Liver (tissue), 9 donors: ENCODE measurements around the gene XPNPEP1. TPM values are rescaled to one million over a fixed set of nuclear protein-coding genes. Genes with fewer than 3 reads are reported as not detected.

ENCODE experiments used
- DNase-seq: peaks from one replicate; pipeline ENCODE4 v3.0.0-alpha.2; 2017; ENCODE audit warnings: low spot score
- H3K27ac ChIP-seq, 2 donors: one replicate each; pipeline ENCODE4 v1.7.0; 2013; ENCODE audit warnings: inconsistent platforms in 2 of 2, low read length in 2 of 2, control low read depth in 1 of 2, low read depth in 1 of 2, mild to moderate bottlenecking in 1 of 2
- H3K27me3 ChIP-seq, 4 donors: one replicate each; pipeline versions ENCODE4 v1.6.1 to v1.7.0; 2013; ENCODE audit warnings: low read length in 3 of 4, inconsistent platforms in 1 of 4, mild to moderate bottlenecking in 1 of 4, moderate library complexity in 1 of 4; ENCODE audit not compliant: control insufficient read depth in 4 of 4, insufficient read depth in 4 of 4
- H3K36me3 ChIP-seq, 4 donors: one replicate each; pipeline versions ENCODE4 v1.6.1 to v1.7.0; 2013; ENCODE audit warnings: low read length in 3 of 4, mild to moderate bottlenecking in 3 of 4, low read depth in 1 of 4, moderate library complexity in 1 of 4; ENCODE audit not compliant: control insufficient read depth in 4 of 4, insufficient read depth in 3 of 4
- H3K4me1 ChIP-seq, 4 donors: one replicate each; pipeline versions ENCODE4 v1.6.1 to v1.7.0; 2013; ENCODE audit warnings: low read length in 3 of 4, mild to moderate bottlenecking in 3 of 4, moderate library complexity in 1 of 4; ENCODE audit not compliant: control insufficient read depth in 4 of 4, insufficient read depth in 4 of 4
- H3K4me3 ChIP-seq, 3 donors: one replicate each; pipeline versions ENCODE4 v1.6.1 to v1.7.0; 2013; ENCODE audit warnings: low read length in 3 of 3, control low read depth in 1 of 3, low read depth in 1 of 3, mild to moderate bottlenecking in 1 of 3
- H3K9ac ChIP-seq, 2 donors: one replicate each; pipeline ENCODE4 v1.7.0; 2013; ENCODE audit warnings: low read length in 2 of 2, mild to moderate bottlenecking in 2 of 2, moderate library complexity in 2 of 2, control low read depth in 1 of 2, low read depth in 1 of 2
- H3K9me3 ChIP-seq, 4 donors: one replicate each; pipeline versions ENCODE4 v1.6.1 to v1.7.0; 2013; ENCODE audit warnings: low read length in 3 of 4; ENCODE audit not compliant: control insufficient read depth in 4 of 4
- CTCF ChIP-seq: fragments of 150-350 bp; IDR thresholded peaks from 2 replicates; pipeline ENCODE4 v1.5.1; 2017; ENCODE audit warnings: improper control_type of control experiment, low read depth, low read length; ENCODE audit not compliant: missing input control
- EGR1 ChIP-seq, 2 donors: IDR thresholded peaks; 2 replicates each; pipeline ENCODE4 v1.6.1; 2016 to 2018; ENCODE audit warnings: antibody characterized with exemption in 2 of 2, low read depth in 2 of 2
- FOXA1 ChIP-seq: IDR thresholded peaks from 2 replicates; pipeline ENCODE4 v1.6.1; 2016; ENCODE audit warnings: antibody characterized with exemption
- FOXA2 ChIP-seq: IDR thresholded peaks from 2 replicates; pipeline ENCODE4 v1.6.1; 2016; ENCODE audit warnings: antibody characterized with exemption
- GABPA ChIP-seq, 2 donors: IDR thresholded peaks in 1 of 2; conservative IDR thresholded peaks in 1 of 2; 2 replicates each; pipeline ENCODE4 v1.6.1; 2016; ENCODE audit warnings: antibody characterized with exemption in 2 of 2, mild to moderate bottlenecking in 1 of 2, moderate library complexity in 1 of 2
- HNF4A ChIP-seq, 2 donors: conservative IDR thresholded peaks; 2 replicates each; pipeline ENCODE4 v1.6.1; 2016; ENCODE audit warnings: antibody characterized with exemption in 2 of 2, mild to moderate bottlenecking in 2 of 2
- HNF4G ChIP-seq: IDR thresholded peaks from 2 replicates; pipeline ENCODE4 v1.6.1; 2016; ENCODE audit warnings: antibody characterized with exemption
- JUND ChIP-seq, 2 donors: IDR thresholded peaks; 2 replicates each; pipeline ENCODE4 v1.6.1; 2016; ENCODE audit warnings: antibody characterized with exemption in 2 of 2
- MAX ChIP-seq: IDR thresholded peaks from 2 replicates; pipeline ENCODE4 v1.6.1; 2016; ENCODE audit warnings: antibody characterized with exemption
- NR2F2 ChIP-seq: IDR thresholded peaks from 2 replicates; pipeline ENCODE4 v1.6.1; 2016; ENCODE audit warnings: antibody characterized with exemption
- RAD21 ChIP-seq, 2 donors: IDR thresholded peaks; 2 replicates each; pipeline ENCODE4 v1.6.1; 2016; ENCODE audit warnings: antibody characterized with exemption in 2 of 2, mild to moderate bottlenecking in 2 of 2
- REST ChIP-seq: IDR thresholded peaks from 2 replicates; pipeline ENCODE4 v1.6.1; 2016; ENCODE audit warnings: antibody characterized with exemption, mild to moderate bottlenecking
- SP1 ChIP-seq: IDR thresholded peaks from 2 replicates; pipeline ENCODE4 v1.6.1; 2018; ENCODE audit warnings: antibody characterized with exemption, mild to moderate bottlenecking
- TAF1 ChIP-seq: conservative IDR thresholded peaks from 2 replicates; pipeline ENCODE4 v1.6.1; 2016; ENCODE audit warnings: antibody characterized with exemption, mild to moderate bottlenecking
- YY1 ChIP-seq: IDR thresholded peaks from 2 replicates; pipeline ENCODE4 v1.6.1; 2016; ENCODE audit warnings: antibody characterized with exemption, mild to moderate bottlenecking
- ZBTB33 ChIP-seq: IDR thresholded peaks from 2 replicates; pipeline ENCODE4 v1.6.1; 2016; ENCODE audit warnings: antibody characterized with exemption
- WGBS: extraction: QIAGEN DNeasy Blood & Tissue Kit; methylation state at CpG from one replicate; pipeline ENCODE4 v1.1.7; 2013; 5-methylcytosine and 5-hydroxymethylcytosine counted together
- polyA plus RNA-seq, 2 donors: library from polyadenylated mRNA; stranded (reverse) in 1 of 2; unstranded in 1 of 2; fragments of 200-250 nt in 1 of 2; fragments of >200 nt in 1 of 2; fragmentation: Nextera tagmentation in 1 of 2; extraction: Ambion mirVana in 1 of 2; gene quantifications; one replicate each; pipeline versions ENCODE4 v1.2.1 to v1.2.3, GENCODE V29; 2013 to 2015
- total RNA-seq, 2 donors: library from RNA; depleted of rRNA; stranded (reverse); fragments of >200 nt; gene quantifications; one replicate each; pipeline ENCODE4 v1.2.3, GENCODE V29; 2014
- donor health status: healthy.
- donor health status: healthy.
- donor health status: healthy.
- donor health status: healthy.
- donor health status: healthy.

XPNPEP1 gene
- total and polyA plus RNA-seq, 4 donors: 9.1 to 38.1 (median 27.3) TPM

GRCh38 chr10:109895848-109896247, 27.5 kb downstream of the XPNPEP1 start:
- DNase-seq: no peak
- Histone ChIP-seq H3K27ac (no peak overlapping the region), H3K4me3 (no peak overlapping the region), H3K9ac (no peak overlapping the region), H3K4me1 (peaks cover 3 to 18% (median 12%) of the 10 kb centered on the region in 4 donors), H3K9me3 (no peaks in the 10 kb centered on the region), H3K27me3 (no peaks in the 10 kb centered on the region), H3K36me3 (peaks cover 0 to 10% (median 4%) of the 10 kb centered on the region in 4 donors)
- TF ChIP-seq REST (no peak), GABPA (IDR thresholded peaks at IDR 0.05 in 1 of 2, conservative IDR thresholded peaks at IDR 0.05 in 1 of 2) (no peak), NR2F2 (no peak), YY1 (no peak), EGR1 (IDR thresholded peaks at IDR 0.05; ENCODE audit: low read depth in 2 of 2) (no peak)

GRCh38 chr10:109895095-109895818, 28.1 kb downstream of the XPNPEP1 start:
- no peaks in the 10 kb centered on the region for H3K9me3 ChIP-seq
- peaks cover 3 to 16% (median 9%) of the 10 kb centered on the region in 4 donors for H3K4me1 ChIP-seq
- no peak overlapping the region for H3K4me3 ChIP-seq
- 90% methylated on average over 7 of the region's 7 CpGs for WGBS
- H3K27me3 ChIP-seq: no peaks in the 10 kb centered on the region
- no peak for TF ChIP-seq REST
- TF ChIP-seq FOXA2: no peak
- no peak for TF ChIP-seq FOXA1
- TF ChIP-seq GABPA (IDR thresholded peaks at IDR 0.05 in 1 of 2, conservative IDR thresholded peaks at IDR 0.05 in 1 of 2): no peak
- TF ChIP-seq ZBTB33: no peak
- no peak for TF ChIP-seq YY1
- TF ChIP-seq JUND (IDR thresholded peaks at IDR 0.05): no peak
- TF ChIP-seq RAD21 (IDR thresholded peaks at IDR 0.05): no peak
- TF ChIP-seq HNF4G: no peak
- no peak for TF ChIP-seq HNF4A (conservative IDR thresholded peaks at IDR 0.05)
- no peak for TF ChIP-seq SP1
- no peak for TF ChIP-seq TAF1
- TF ChIP-seq CTCF: no peak
- TF ChIP-seq MAX: no peak
- peak overlapping the region in 1 of 2 donors; percentile 6 for H3K27ac ChIP-seq
- no peak overlapping the region for H3K9ac ChIP-seq
- peaks cover 0 to 15% (median 4%) of the 10 kb centered on the region in 4 donors for H3K36me3 ChIP-seq
- no peak for DNase-seq
